Mesendoderm (in vitro differentiated cells): Measurements from ENCODE around the gene GPC4.
"Not testable (repeated sequence)": the region's sequence is repeated elsewhere in the genome, so short reads cannot be mapped to it uniquely, and the experiment has no call there.

Experiments
- DNase-seq: peaks from one replicate; pipeline ENCODE4 v3.0.0; 2013
- H2AK5ac ChIP-seq: 2 replicates; pipeline ENCODE4 v1.6.1; 2013; ENCODE audit warnings: low read length, inconsistent platforms
- H2BK120ac ChIP-seq: 2 replicates; pipeline ENCODE4 v1.6.1; 2013; ENCODE audit warnings: low read depth, mild to moderate bottlenecking, low read length, moderate library complexity, mixed read lengths
- H2BK15ac ChIP-seq: replicated peaks from 2 replicates; pipeline ENCODE4 v1.6.1; 2013; ENCODE audit warnings: low read depth, mild to moderate bottlenecking, moderate library complexity
- H2BK5ac ChIP-seq: 2 replicates; pipeline ENCODE4 v1.6.1; 2013; ENCODE audit warnings: low read length, inconsistent platforms
- H3K18ac ChIP-seq: 2 replicates; pipeline ENCODE4 v1.6.1; 2013; ENCODE audit warnings: mild to moderate bottlenecking, low read length, mixed read lengths
- H3K23ac ChIP-seq: one replicate; pipeline ENCODE4 v1.6.1; 2013; ENCODE audit warnings: low read length
- H3K27ac ChIP-seq: 2 replicates; pipeline ENCODE4 v1.5.1; 2013; ENCODE audit warnings: low read depth, mild to moderate bottlenecking, inconsistent platforms, low read length, moderate library complexity
- H3K27me3 ChIP-seq: 2 replicates; pipeline ENCODE4 v1.6.1; 2013; ENCODE audit warnings: low read length, control low read depth, mild to moderate bottlenecking, inconsistent platforms; ENCODE audit not compliant: insufficient read depth, poor library complexity
- H3K36me3 ChIP-seq: 2 replicates; pipeline ENCODE4 v1.6.1; 2013; ENCODE audit warnings: low read length, inconsistent platforms; ENCODE audit not compliant: control insufficient read depth, insufficient read depth
- H3K4ac ChIP-seq: one replicate; pipeline ENCODE4 v1.6.1; 2013; ENCODE audit warnings: low read depth, mild to moderate bottlenecking, low read length, moderate library complexity
- H3K4me1 ChIP-seq: 2 replicates; pipeline ENCODE4 v1.6.1; 2013; ENCODE audit warnings: low read depth, low read length, inconsistent platforms; ENCODE audit not compliant: control insufficient read depth
- H3K4me2 ChIP-seq: 2 replicates; pipeline ENCODE4 v1.6.1; 2013; ENCODE audit warnings: low read length
- H3K4me3 ChIP-seq: 2 replicates; pipeline ENCODE4 v1.5.1; 2013; ENCODE audit warnings: mild to moderate bottlenecking, low read length
- H3K56ac ChIP-seq: one replicate; pipeline ENCODE4 v1.6.1; 2013; ENCODE audit warnings: low read length
- H3K79me1 ChIP-seq: 2 replicates; pipeline ENCODE4 v1.6.1; 2013; ENCODE audit warnings: low read length, inconsistent platforms
- H3K79me2 ChIP-seq: 2 replicates; pipeline ENCODE4 v1.6.1; 2013; ENCODE audit warnings: mild to moderate bottlenecking, low read length; ENCODE audit not compliant: control insufficient read depth, insufficient read depth
- H3K9ac ChIP-seq: 2 replicates; pipeline ENCODE4 v1.6.1; 2013; ENCODE audit warnings: low read length, inconsistent platforms
- H4K5ac ChIP-seq: one replicate; pipeline ENCODE4 v1.6.1; 2013; ENCODE audit warnings: low read length
- H4K8ac ChIP-seq: one replicate; pipeline ENCODE4 v1.6.1; 2013; ENCODE audit warnings: low read depth, mild to moderate bottlenecking, control low read depth, low read length, moderate library complexity
- WGBS: extraction: QIAGEN DNeasy Blood & Tissue Kit; methylation state at CpG from one replicate; pipeline ENCODE4 v1.1.7; 2013; ENCODE audit warnings: low lambda C conversion rate, missing lambda C conversion rate; ENCODE audit not compliant: insufficient coverage; ENCODE audit errors: extremely low coverage; 5-methylcytosine and 5-hydroxymethylcytosine counted together

GPC4 gene

GRCh38 chrX:133330956-133331355 lies 84.3 kb downstream of the GPC4 start:
- H4K8ac ChIP-seq = no peak overlapping the region
- no peak overlapping the region for H3K4me2 ChIP-seq
- no peak overlapping the region for H2BK120ac ChIP-seq
- H3K23ac ChIP-seq = no peak overlapping the region
- H2BK15ac ChIP-seq = no peak overlapping the region
- H3K36me3 ChIP-seq = no peaks in the 10 kb centered on the region
- DNase-seq = no peak
- H3K4ac ChIP-seq = no peak overlapping the region
- H3K27me3 ChIP-seq = no peaks in the 10 kb centered on the region
- H2BK5ac ChIP-seq = no peak overlapping the region
- peaks cover 27% of the 10 kb centered on the region for H3K79me2 ChIP-seq
- H3K79me1 ChIP-seq = no peaks in the 10 kb centered on the region
- no peak overlapping the region for H3K4me3 ChIP-seq
- no peak overlapping the region for H3K56ac ChIP-seq
- no peak overlapping the region for H2AK5ac ChIP-seq
- no peak overlapping the region for H4K5ac ChIP-seq
- H3K9ac ChIP-seq = no peak overlapping the region
- no peaks in the 10 kb centered on the region for H3K4me1 ChIP-seq
- no peak overlapping the region for H3K18ac ChIP-seq
- WGBS = no CpG with 5 or more reads among the region's 4 CpGs
- no peak overlapping the region for H3K27ac ChIP-seq

- Histone ChIP-seq H2BK5ac (no peak overlapping the region), H3K36me3 (no peaks in the 10 kb centered on the region), H2BK120ac (no peak overlapping the region), H3K23ac (no peak overlapping the region), H4K8ac (no peak overlapping the region), H3K79me1 (no peaks in the 10 kb centered on the region), H3K27ac (no peak overlapping the region), H3K4me1 (no peaks in the 10 kb centered on the region), H4K5ac (no peak overlapping the region), H3K4ac (no peak overlapping the region), H3K18ac (no peak overlapping the region), H3K9ac (no peak overlapping the region), H3K4me3 (no peak overlapping the region), H2BK15ac (no peak overlapping the region), H3K27me3 (no peaks in the 10 kb centered on the region), H3K56ac (no peak overlapping the region), H3K79me2 (peaks cover 7% of the 10 kb centered on the region), H2AK5ac (no peak overlapping the region), H3K4me2 (no peak overlapping the region)
- no peak for DNase-seq
These were observed 89.9 kb downstream of the GPC4 start for GRCh38 chrX:133325422-133325821.

GRCh38 chrX:133323431-133323830 lies 91.9 kb downstream of the GPC4 start:
- no peak overlapping the region for H4K8ac ChIP-seq
- H3K4ac ChIP-seq = no peak overlapping the region
- no peak overlapping the region for H3K23ac ChIP-seq
- DNase-seq = no peak
- no peak overlapping the region for H4K5ac ChIP-seq
- no peaks in the 10 kb centered on the region for H3K36me3 ChIP-seq
- H2BK5ac ChIP-seq = no peak overlapping the region
- no CpG with 5 or more reads among the region's 2 CpGs for WGBS
- no peak overlapping the region for H3K4me2 ChIP-seq
- no peak overlapping the region for H3K9ac ChIP-seq
- H3K79me1 ChIP-seq = no peaks in the 10 kb centered on the region
- no peak overlapping the region for H2BK120ac ChIP-seq
- H3K18ac ChIP-seq = no peak overlapping the region
- no peaks in the 10 kb centered on the region for H3K27me3 ChIP-seq
- H3K4me3 ChIP-seq = no peak overlapping the region
- no peak overlapping the region for H2BK15ac ChIP-seq
- H3K4me1 ChIP-seq = no peaks in the 10 kb centered on the region
- H3K79me2 ChIP-seq = peaks cover 5% of the 10 kb centered on the region
- no peak overlapping the region for H3K27ac ChIP-seq
- H3K56ac ChIP-seq = no peak overlapping the region
- H2AK5ac ChIP-seq = no peak overlapping the region

- not testable (repeated sequence) for H2BK5ac ChIP-seq, H4K8ac ChIP-seq, H3K79me1 ChIP-seq, H3K4me2 ChIP-seq, H3K36me3 ChIP-seq, H3K23ac ChIP-seq, H3K56ac ChIP-seq, H4K5ac ChIP-seq, H3K4ac ChIP-seq, H3K27ac ChIP-seq, H3K4me1 ChIP-seq, H3K4me3 ChIP-seq, H3K27me3 ChIP-seq, H3K9ac ChIP-seq, H2AK5ac ChIP-seq, H2BK15ac ChIP-seq, H2BK120ac ChIP-seq, H3K18ac ChIP-seq, H3K79me2 ChIP-seq, DNase-seq
- WGBS = no CpG with 5 or more reads among the region's 9 CpGs
These were observed 93.0 kb downstream of the GPC4 start for GRCh38 chrX:133322269-133322668.

- Histone ChIP-seq H3K27me3 (no peaks in the 10 kb centered on the region), H3K56ac (no peak overlapping the region), H3K27ac (no peak overlapping the region), H3K4me3 (no peak overlapping the region), H3K79me1 (no peaks in the 10 kb centered on the region), H2BK5ac (no peak overlapping the region), H2BK15ac (no peak overlapping the region), H2AK5ac (no peak overlapping the region), H3K4ac (no peak overlapping the region), H4K5ac (no peak overlapping the region), H2BK120ac (no peak overlapping the region), H3K36me3 (no peaks in the 10 kb centered on the region), H3K9ac (no peak overlapping the region), H3K79me2 (peaks cover 4% of the 10 kb centered on the region), H4K8ac (no peak overlapping the region), H3K4me1 (no peaks in the 10 kb centered on the region), H3K23ac (no peak overlapping the region), H3K4me2 (no peak overlapping the region), H3K18ac (no peak overlapping the region)
- DNase-seq = no peak
- no CpG with 5 or more reads among the region's 1 CpG for WGBS
These were observed 93.8 kb downstream of the GPC4 start for GRCh38 chrX:133321451-133321850.

- H3K4ac ChIP-seq = no peak overlapping the region
- no peak overlapping the region for H3K4me3 ChIP-seq
- no peak overlapping the region for H4K5ac ChIP-seq
- no peak overlapping the region for H3K4me2 ChIP-seq
- H3K4me1 ChIP-seq = no peaks in the 10 kb centered on the region
- no peak overlapping the region for H3K27ac ChIP-seq
- H2BK15ac ChIP-seq = no peak overlapping the region
- no peak overlapping the region for H2AK5ac ChIP-seq
- H3K23ac ChIP-seq = no peak overlapping the region
- no peak overlapping the region for H3K9ac ChIP-seq
- H2BK5ac ChIP-seq = no peak overlapping the region
- no peaks in the 10 kb centered on the region for H3K36me3 ChIP-seq
- no peak for DNase-seq
- no peaks in the 10 kb centered on the region for H3K79me1 ChIP-seq
- no peak overlapping the region for H2BK120ac ChIP-seq
- no peak overlapping the region for H3K18ac ChIP-seq
- H4K8ac ChIP-seq = no peak overlapping the region
- H3K56ac ChIP-seq = no peak overlapping the region
- no peaks in the 10 kb centered on the region for H3K79me2 ChIP-seq
- no peaks in the 10 kb centered on the region for H3K27me3 ChIP-seq
These were observed 101.0 kb downstream of the GPC4 start for GRCh38 chrX:133314281-133314680.
